H9 (cell line): ENCODE results near the gene RPL27A. TPM values are rescaled to one million over a fixed set of nuclear protein-coding genes. Genes with fewer than 3 reads are reported as not detected.
A peak's percentile ranks its signal among the peaks of the same experiment; 100 is the strongest.

ENCODE experiments used
- DNase-seq: peaks from one replicate; pipeline ENCODE4 v3.0.0-alpha.2; 2017
- H2AFZ ChIP-seq: one replicate; pipeline ENCODE4 v1.6.1; 2013; ENCODE audit warnings: mild to moderate bottlenecking, low read length, control low read depth, moderate library complexity
- H2AK5ac ChIP-seq: 2 replicates; pipeline ENCODE4 v1.6.1; 2013; ENCODE audit warnings: low read length, control low read depth, mixed read lengths; ENCODE audit not compliant: insufficient read length
- H2BK120ac ChIP-seq: one replicate; pipeline ENCODE4 v1.6.1; 2013; ENCODE audit warnings: low read depth, mild to moderate bottlenecking, low read length, control low read depth, inconsistent platforms; ENCODE audit not compliant: poor library complexity, severe bottlenecking
- H2BK12ac ChIP-seq: 2 replicates; pipeline ENCODE4 v1.6.1; 2013; ENCODE audit warnings: low read length, control low read depth, mixed read lengths, low read depth; ENCODE audit not compliant: insufficient read length
- H2BK15ac ChIP-seq: 2 replicates; pipeline ENCODE4 v1.6.1; 2013; ENCODE audit warnings: low read depth, low read length, control low read depth
- H2BK20ac ChIP-seq: one replicate; pipeline ENCODE4 v1.6.1; 2013; ENCODE audit warnings: low read depth, mild to moderate bottlenecking, low read length, control low read depth, inconsistent platforms; ENCODE audit not compliant: poor library complexity, severe bottlenecking
- H2BK5ac ChIP-seq: 2 replicates; pipeline ENCODE4 v1.6.1; 2013; ENCODE audit warnings: low read length, control low read depth, mixed read lengths; ENCODE audit not compliant: insufficient read length
- H3K14ac ChIP-seq: 2 replicates; pipeline ENCODE4 v1.6.1; 2013; ENCODE audit warnings: low read length, control low read depth; ENCODE audit not compliant: insufficient read depth
- H3K18ac ChIP-seq: 2 replicates; pipeline ENCODE4 v1.6.1; 2013; ENCODE audit warnings: low read depth, mild to moderate bottlenecking, mixed read lengths, low read length, control low read depth; ENCODE audit not compliant: insufficient read length
- H3K23ac ChIP-seq: 2 replicates; pipeline ENCODE4 v1.6.1; 2013; ENCODE audit warnings: low read length, control low read depth, mixed read lengths, low read depth; ENCODE audit not compliant: insufficient read length
- H3K23me2 ChIP-seq: 2 replicates; pipeline ENCODE4 v1.6.1; 2013; ENCODE audit warnings: low read depth, mild to moderate bottlenecking, mixed read lengths, low read length, control low read depth; ENCODE audit not compliant: insufficient read length, poor library complexity, severe bottlenecking
- H3K27ac ChIP-seq: 2 replicates; pipeline ENCODE4 v1.5.1; 2013; ENCODE audit warnings: low read length, control low read depth, mixed read lengths, low read depth; ENCODE audit not compliant: insufficient read length
- H3K27me3 ChIP-seq: 2 replicates; pipeline ENCODE4 v1.6.1; 2013; ENCODE audit warnings: low read length, control low read depth, inconsistent platforms; ENCODE audit not compliant: insufficient read depth
- H3K4ac ChIP-seq: 2 replicates; pipeline ENCODE4 v1.6.1; 2013; ENCODE audit warnings: low read depth, mild to moderate bottlenecking, control low read depth, inconsistent platforms, low read length, moderate library complexity
- H3K4me1 ChIP-seq: 2 replicates; pipeline ENCODE4 v1.6.1; 2013; ENCODE audit warnings: low read length, control low read depth, inconsistent platforms; ENCODE audit not compliant: insufficient read depth
- H3K4me2 ChIP-seq: 2 replicates; pipeline ENCODE4 v1.6.1; 2013; ENCODE audit warnings: low read length, control low read depth, mixed read lengths; ENCODE audit not compliant: insufficient read length, insufficient read depth
- H3K56ac ChIP-seq: 2 replicates; pipeline ENCODE4 v1.6.1; 2013; ENCODE audit warnings: low read depth, mild to moderate bottlenecking, mixed read lengths, low read length, control low read depth; ENCODE audit not compliant: insufficient read length
- H3K79me1 ChIP-seq: 2 replicates; pipeline ENCODE4 v1.6.1; 2013; ENCODE audit warnings: low read depth, mild to moderate bottlenecking, moderate library complexity, low read length, control low read depth, inconsistent platforms; ENCODE audit not compliant: insufficient read depth, poor library complexity, severe bottlenecking
- H3K79me2 ChIP-seq: 2 replicates; pipeline ENCODE4 v1.6.1; 2013; ENCODE audit warnings: low read length, control low read depth, inconsistent platforms; ENCODE audit not compliant: insufficient read depth
- H3K9ac ChIP-seq: 2 replicates; pipeline ENCODE4 v1.6.1; 2013; ENCODE audit warnings: low read length, control low read depth, mixed read lengths; ENCODE audit not compliant: insufficient read length; ENCODE audit errors: extremely low read depth
- H3K9me3 ChIP-seq: one replicate; pipeline ENCODE4 v1.6.1; 2013; ENCODE audit warnings: low read depth, low read length, inconsistent platforms; ENCODE audit not compliant: control insufficient read depth
- H3T11ph ChIP-seq: one replicate; pipeline ENCODE4 v1.6.1; 2013; ENCODE audit warnings: mild to moderate bottlenecking, low read length, control low read depth, inconsistent platforms
- H4K20me1 ChIP-seq: one replicate; pipeline ENCODE4 v1.6.1; 2013; ENCODE audit not compliant: control insufficient read depth, insufficient read length, insufficient read depth
- H4K5ac ChIP-seq: 2 replicates; pipeline ENCODE4 v1.6.1; 2013; ENCODE audit warnings: low read depth, mild to moderate bottlenecking, mixed read lengths, low read length, control low read depth; ENCODE audit not compliant: insufficient read length
- H4K8ac ChIP-seq: replicated peaks from 2 replicates; pipeline ENCODE4 v1.6.1; 2013; ENCODE audit warnings: low read length, control low read depth, mixed read lengths, low read depth; ENCODE audit not compliant: insufficient read length
- H4K91ac ChIP-seq: 2 replicates; pipeline ENCODE4 v1.6.1; 2013; ENCODE audit warnings: low read depth, mild to moderate bottlenecking, moderate library complexity, mixed read lengths, low read length, control low read depth; ENCODE audit not compliant: insufficient read length
- H3K27ac Mint-ChIP-seq, 3 experiments: 2 replicates in 2 of 3; 3 replicates in 1 of 3; pipeline ENCODE4 v1.8.0; 2020 to 2021; ENCODE audit warnings: mixed read lengths in 3 of 3, mild to moderate bottlenecking in 1 of 3, moderate library complexity in 1 of 3
- H3K27me3 Mint-ChIP-seq: 2 replicates; pipeline ENCODE4 v1.8.0; 2021; ENCODE audit warnings: low read depth, mild to moderate bottlenecking, moderate library complexity, mixed read lengths
- H3K36me3 Mint-ChIP-seq, 3 experiments: 2 replicates in 2 of 3; 3 replicates in 1 of 3; pipeline ENCODE4 v1.8.0; 2020 to 2021; ENCODE audit warnings: low read depth in 3 of 3, mixed read lengths in 3 of 3; ENCODE audit not compliant: insufficient read depth in 1 of 3
- H3K4me1 Mint-ChIP-seq, 2 experiments: 2 replicates each; pipeline ENCODE4 v1.8.0; 2020; ENCODE audit warnings: mixed read lengths in 2 of 2
- H3K4me3 Mint-ChIP-seq, 2 experiments: 2 replicates in 1 of 2; 3 replicates in 1 of 2; pipeline ENCODE4 v1.8.0; 2020 to 2021; ENCODE audit warnings: mild to moderate bottlenecking in 2 of 2, mixed read lengths in 2 of 2, moderate library complexity in 1 of 2
- H3K9me3 Mint-ChIP-seq, 2 experiments: 2 replicates in 1 of 2; 3 replicates in 1 of 2; pipeline ENCODE4 v1.8.0; 2020; ENCODE audit warnings: mild to moderate bottlenecking in 2 of 2, mixed read lengths in 2 of 2, moderate library complexity in 1 of 2
- CTCF ChIP-seq: fragments of 200-600 bp; sonication (generic); conservative IDR thresholded peaks from 3 replicates; pipeline ENCODE4 v1.8.0; 2021; ENCODE audit warnings: antibody characterized with exemption, mild to moderate bottlenecking
- WGBS: extraction: QIAGEN DNeasy Blood & Tissue Kit; methylation state at CpG from one replicate; pipeline ENCODE4 v1.1.7; 2013; ENCODE audit warnings: missing lambda C conversion rate, low lambda C conversion rate, mixed read lengths; ENCODE audit not compliant: insufficient read length; ENCODE audit errors: extremely low coverage; 5-methylcytosine and 5-hydroxymethylcytosine counted together
- total RNA-seq: library from RNA; stranded (reverse); gene quantifications from 2 replicates; pipeline ENCODE4 v1.2.1, GENCODE V29; 2021

The RPL27A gene
- total RNA-seq, 1 experiment from 2014 or later, result 1,152 TPM

GRCh38 chr11:8671193-8671612 lies 11.4 kb upstream of the RPL27A start:
- H3K18ac ChIP-seq, result peak overlapping the region; percentile 80
- peak; percentile 83 for DNase-seq
- no peak overlapping the region for H2BK5ac ChIP-seq
- H3K23ac ChIP-seq, result no peak overlapping the region
- H4K5ac ChIP-seq, result no peak overlapping the region
- H3K79me1 ChIP-seq, result no peaks in the 10 kb centered on the region
- H2BK12ac ChIP-seq, result no peak overlapping the region
- Mint-ChIP-seq H3K9me3 (no peaks in the 10 kb centered on the region), H3K27me3 (no peaks in the 10 kb centered on the region), H3K4me1 (peaks cover 27 to 29% of the 10 kb centered on the region in 2 experiments), H3K27ac (peak overlapping the region; percentile 98 to 99 (median 98)), H3K4me3 (peak overlapping the region; percentile 43 to 50; a peak in 4 of 5 replicates), H3K36me3 (no peaks in the 10 kb centered on the region)
- H3K23me2 ChIP-seq, result no peaks in the 10 kb centered on the region
- peaks cover 9% of the 10 kb centered on the region; the same call in 1 of the 2 replicates for H3K4me1 ChIP-seq
- H3K4me2 ChIP-seq, result peak overlapping the region; percentile 15
- H2AK5ac ChIP-seq, result no peak overlapping the region
- H2AFZ ChIP-seq, result no peak overlapping the region
- TF ChIP-seq CTCF, result no peak
- peak overlapping the region; percentile 85; the same call in 1 of the 2 replicates for H3K14ac ChIP-seq
- H3K9ac ChIP-seq, result no peak overlapping the region
- no peak overlapping the region for H3K4ac ChIP-seq
- peak overlapping the region; percentile 82 for H3T11ph ChIP-seq
- peak overlapping the region; percentile 51 for H2BK120ac ChIP-seq
- peak overlapping the region; percentile 96 for H3K27ac ChIP-seq
- H3K9me3 ChIP-seq, result no peaks in the 10 kb centered on the region
- H4K91ac ChIP-seq, result no peak overlapping the region
- H3K56ac ChIP-seq, result no peak overlapping the region
- H3K27me3 ChIP-seq, result no peaks in the 10 kb centered on the region
- no peaks in the 10 kb centered on the region for H4K20me1 ChIP-seq
- no peaks in the 10 kb centered on the region for H3K79me2 ChIP-seq
- H4K8ac ChIP-seq, result no peak overlapping the region
- H2BK15ac ChIP-seq, result no peak overlapping the region
- no peak overlapping the region for H2BK20ac ChIP-seq
- no CpG with 5 or more reads among the region's 4 CpGs for WGBS
